Bronchial epithelial cell (primary cell): ENCODE results near the gene TERF2IP. TPM values are rescaled to one million over a fixed set of nuclear protein-coding genes. Genes with fewer than 3 reads are reported as not detected.
A peak's percentile ranks its signal among the peaks of the same experiment; 100 is the strongest.

ENCODE experiments used
- DNase-seq: peaks from one replicate; pipeline ENCODE4 v3.0.0-alpha.2; 2010; ENCODE audit warnings: low read depth
- FAIRE-seq: peaks from 2 replicates; lab custom pipeline; 2011; peaks lifted over from hg19 to GRCh38; lab: Jason Lieb, UNC
- H3K27me3 ChIP-seq: 2 replicates; pipeline ENCODE4 v1.5.1; 2011; ENCODE audit warnings: low read length; ENCODE audit not compliant: control insufficient read depth, insufficient read depth
- H3K36me3 ChIP-seq: 2 replicates; pipeline ENCODE4 v1.5.1; 2011; ENCODE audit warnings: low read length; ENCODE audit not compliant: control insufficient read depth, insufficient read depth
- H3K4me3 ChIP-seq: 2 replicates; pipeline ENCODE4 v1.5.1; 2011; ENCODE audit warnings: mild to moderate bottlenecking, low read depth, low read length, control low read depth
- CTCF ChIP-seq: IDR thresholded peaks from 2 replicates; pipeline ENCODE4 v1.5.1; 2011; ENCODE audit warnings: mild to moderate bottlenecking, moderate library complexity, low read length, control low read depth, inconsistent platforms; ENCODE audit not compliant: insufficient read depth, severe bottlenecking
- total RNA-seq: library from RNA; depleted of rRNA; stranded (reverse); fragments of >200 nt; gene quantifications from 2 replicates; pipeline ENCODE4 v1.2.1, GENCODE V29; 2014

Gene TERF2IP
- total RNA-seq, 1 donor from 2014 or later = 21.6 TPM

GRCh38 chr16:75687361-75687760 lies 39.8 kb downstream of the TERF2IP start:
- H3K27me3 ChIP-seq = no peaks in the 10 kb centered on the region
- FAIRE-seq = no peak
- no peak for DNase-seq
- no peaks in the 10 kb centered on the region for H3K36me3 ChIP-seq
- H3K4me3 ChIP-seq = no peak overlapping the region
- TF ChIP-seq CTCF = no peak

- DNase-seq = no peak
- FAIRE-seq = no peak
- H3K36me3 ChIP-seq = no peaks in the 10 kb centered on the region
- no peak for TF ChIP-seq CTCF
- no peak overlapping the region for H3K4me3 ChIP-seq
- H3K27me3 ChIP-seq = no peaks in the 10 kb centered on the region
These were observed 48.1 kb downstream of the TERF2IP start for GRCh38 chr16:75695708-75696107.

- no peak for DNase-seq
- no peak for TF ChIP-seq CTCF
- Histone ChIP-seq H3K36me3 (no peaks in the 10 kb centered on the region), H3K27me3 (no peaks in the 10 kb centered on the region), H3K4me3 (no peak overlapping the region)
- FAIRE-seq = no peak
These were observed 50.0 kb downstream of the TERF2IP start for GRCh38 chr16:75697571-75697970.

- FAIRE-seq = no peak
- DNase-seq = no peak
These were observed 53.8 kb downstream of the TERF2IP start, which contains the start of gene DUXB for GRCh38 chr16:75701361-75701760. Gene DUXB (minus strand): TSS chr16:75701461. CDS start chr16:75701418, 43 bp downstream.

GRCh38 chr16:75702242-75702641 lies 54.7 kb downstream of the TERF2IP start:
- FAIRE-seq (no peak), DNase-seq (peak; percentile 24)
- no peak for TF ChIP-seq CTCF
- H3K4me3 ChIP-seq = no peak overlapping the region
- no peaks in the 10 kb centered on the region for H3K27me3 ChIP-seq
- no peaks in the 10 kb centered on the region for H3K36me3 ChIP-seq

More at GRCh38 chr16:75701361-75701760, 53.8 kb downstream of the TERF2IP start, which contains the start of gene DUXB:
- no peak for TF ChIP-seq CTCF
- H3K36me3 ChIP-seq = no peaks in the 10 kb centered on the region
- no peaks in the 10 kb centered on the region for H3K27me3 ChIP-seq
- no peak within 1 kb of the TSS for H3K4me3 ChIP-seq

- FAIRE-seq = no peak
- Histone ChIP-seq H3K27me3 (no peaks in the 10 kb centered on the region), H3K4me3 (no peak overlapping the region), H3K36me3 (no peaks in the 10 kb centered on the region)
- DNase-seq = peak; percentile 11
- no peak for TF ChIP-seq CTCF
These were observed 55.7 kb downstream of the TERF2IP start for GRCh38 chr16:75703306-75703705.

Other genes with a start within 250 kb of the TERF2IP start
- gene CFDP1, start 214.3 kb upstream of the TERF2IP start, total RNA-seq = 46.6 and 58.6 TPM in 2 replicates
- 28.2 and 33.2 TPM in 2 replicates for gene TMEM170A, start 183.1 kb upstream of the TERF2IP start, total RNA-seq
- gene CHST6, start 152.3 kb upstream of the TERF2IP start, total RNA-seq = 1.3 and 6.4 TPM in 2 replicates
- not detected in 2 replicates for gene CHST5, start 111.7 kb upstream of the TERF2IP start, total RNA-seq
- 5.2 and 9.7 TPM in 2 replicates for gene TMEM231, start 91.5 kb upstream of the TERF2IP start, total RNA-seq
- gene GABARAPL2, start 81.4 kb upstream of the TERF2IP start, total RNA-seq = 27.6 and 32.0 TPM in 2 replicates
- 55.4 and 67.9 TPM in 2 replicates for gene ADAT1, start 24.5 kb upstream of the TERF2IP start, total RNA-seq
- 123 and 210 TPM in 2 replicates for gene KARS1, start 108 bp upstream of the TERF2IP start, total RNA-seq
- not detected in 2 replicates for gene CPHXL2, start 29.2 kb downstream of the TERF2IP start, total RNA-seq
- not detected in 2 replicates for gene DUXB, start 53.7 kb downstream of the TERF2IP start, total RNA-seq
- gene CPHXL, start 78.7 kb downstream of the TERF2IP start, total RNA-seq = not detected in 2 replicates